ENCODE measurements around the gene TENT5C.

The TENT5C gene

GRCh38 chr1:117566556-117566955 is 39.3 kb upstream of the TENT5C start:
- no peak for ATAC-seq
- no peak for TF ChIP-seq ZC3H10 (CRISPR knock-in tag; IDR thresholded peaks at IDR 0.05)
- no peak for TF ChIP-seq ARNTL (CRISPR knock-in tag; IDR thresholded peaks at IDR 0.05; ENCODE audit: borderline replicate concordance, low read depth)
- no peak for TF ChIP-seq GLIS3 (CRISPR knock-in tag; IDR thresholded peaks at IDR 0.05)
- TF ChIP-seq ZNF8 (CRISPR knock-in tag; IDR thresholded peaks at IDR 0.05), result no peak
- no peak for TF ChIP-seq ESRRG (CRISPR knock-in tag; IDR thresholded peaks at IDR 0.05)
- no peak for TF ChIP-seq TOX (CRISPR knock-in tag; IDR thresholded peaks at IDR 0.05; ENCODE audit: borderline replicate concordance)

GRCh38 chr1:117567435-117567834 is 38.4 kb upstream of the TENT5C start:
- TF ChIP-seq GLIS3 (CRISPR knock-in tag; IDR thresholded peaks at IDR 0.05) (no peak), ZFP3 (CRISPR knock-in tag; IDR thresholded peaks at IDR 0.05) (no peak), ESRRG (CRISPR knock-in tag; IDR thresholded peaks at IDR 0.05) (no peak), POU6F1 (CRISPR knock-in tag; IDR thresholded peaks at IDR 0.05; ENCODE audit: borderline replicate concordance, low read depth) (no peak), ZC3H10 (CRISPR knock-in tag; IDR thresholded peaks at IDR 0.05) (no peak), ZNF565 (CRISPR knock-in tag; conservative IDR thresholded peaks at IDR 0.05; ENCODE audit: low read depth) (no peak), CSRNP3 (CRISPR knock-in tag; IDR thresholded peaks at IDR 0.05) (no peak), SNAI2 (CRISPR knock-in tag; IDR thresholded peaks at IDR 0.05) (no peak), CSDC2 (CRISPR knock-in tag; IDR thresholded peaks at IDR 0.05) (no peak), PATZ1 (CRISPR knock-in tag; IDR thresholded peaks at IDR 0.05; ENCODE audit: borderline replicate concordance) (no peak), ZNF8 (CRISPR knock-in tag; IDR thresholded peaks at IDR 0.05) (no peak), ZNF70 (CRISPR knock-in tag; IDR thresholded peaks at IDR 0.05) (no peak), RARB (CRISPR knock-in tag; IDR thresholded peaks at IDR 0.05) (no peak), TOX (CRISPR knock-in tag; IDR thresholded peaks at IDR 0.05; ENCODE audit: borderline replicate concordance) (no peak), OSR1 (CRISPR knock-in tag; IDR thresholded peaks at IDR 0.05) (no peak), ISL1 (CRISPR knock-in tag; IDR thresholded peaks at IDR 0.05) (no peak), BACH2 (CRISPR knock-in tag; IDR thresholded peaks at IDR 0.05; ENCODE audit: borderline replicate concordance) (no peak), PPARA (CRISPR knock-in tag; IDR thresholded peaks at IDR 0.05; ENCODE audit: borderline replicate concordance) (no peak), TCF4 (CRISPR knock-in tag; IDR thresholded peaks at IDR 0.05; ENCODE audit: borderline replicate concordance) (no peak)
- no peak for ATAC-seq

- TF ChIP-seq RARB (CRISPR knock-in tag; IDR thresholded peaks at IDR 0.05) (no peak), TCF4 (CRISPR knock-in tag; IDR thresholded peaks at IDR 0.05; ENCODE audit: borderline replicate concordance) (no peak), ZNF565 (CRISPR knock-in tag; conservative IDR thresholded peaks at IDR 0.05; ENCODE audit: low read depth) (no peak), BACH2 (CRISPR knock-in tag; IDR thresholded peaks at IDR 0.05; ENCODE audit: borderline replicate concordance) (no peak), GLIS3 (CRISPR knock-in tag; IDR thresholded peaks at IDR 0.05) (no peak), TOX (CRISPR knock-in tag; IDR thresholded peaks at IDR 0.05; ENCODE audit: borderline replicate concordance) (no peak), ZNF8 (CRISPR knock-in tag; IDR thresholded peaks at IDR 0.05) (no peak), CSRNP3 (CRISPR knock-in tag; IDR thresholded peaks at IDR 0.05) (no peak), POU6F1 (CRISPR knock-in tag; IDR thresholded peaks at IDR 0.05; ENCODE audit: borderline replicate concordance, low read depth) (no peak), ISL1 (CRISPR knock-in tag; IDR thresholded peaks at IDR 0.05) (no peak), ZFP30 (CRISPR knock-in tag; IDR thresholded peaks at IDR 0.05) (no peak), ZC3H10 (CRISPR knock-in tag; IDR thresholded peaks at IDR 0.05) (no peak), PPARA (CRISPR knock-in tag; IDR thresholded peaks at IDR 0.05; ENCODE audit: borderline replicate concordance) (no peak), ESRRG (CRISPR knock-in tag; IDR thresholded peaks at IDR 0.05) (no peak), CSDC2 (CRISPR knock-in tag; IDR thresholded peaks at IDR 0.05) (no peak), OSR1 (CRISPR knock-in tag; IDR thresholded peaks at IDR 0.05) (no peak), CREB5 (CRISPR knock-in tag; IDR thresholded peaks at IDR 0.05; ENCODE audit: low read depth) (no peak), ZNF70 (CRISPR knock-in tag; IDR thresholded peaks at IDR 0.05) (no peak), SNAI2 (CRISPR knock-in tag; IDR thresholded peaks at IDR 0.05) (no peak)
- no peak for ATAC-seq
Measured at GRCh38 chr1:117567976-117568375, 37.9 kb upstream of the TENT5C start.

All from SK-N-SH treated with all-trans-retinoic acid at 6 μM for 48 hours (cell line).